ENCODE data around the gene PSD2. TPM values are rescaled to one million over a fixed set of nuclear protein-coding genes. Genes with fewer than 3 reads are reported as not detected.
"Not testable (repeated sequence)": the region's sequence is repeated elsewhere in the genome, so short reads cannot be mapped to it uniquely, and the experiment has no call there.

PSD2 gene
- total RNA-seq, 1 experiment from 2014 or later, result not detected

GRCh38 chr5:139789845-139790189, 5.8 kb upstream of the PSD2 start:
- H3K4me3 Mint-ChIP-seq (ENCODE audit: low read depth, unreplicated experiment), result no peak overlapping the region
- no TSS peak for BruUV-seq (replicated peaks)
- peaks cover 5% of the 10 kb centered on the region for H3K36me3 Mint-ChIP-seq (ENCODE audit: insufficient read depth, unreplicated experiment)
- CTCF ChIA-PET, result interaction anchor here (1.4 to 4.3 kb wide), 3 partner anchors 14 to 179 kb away, joined by 5 to 102 read pairs (median 8); no protein-coding TSS in a partner anchor
- no peaks in the 10 kb centered on the region for H3K4me1 Mint-ChIP-seq (ENCODE audit: low read depth, unreplicated experiment)
- H3K27ac Mint-ChIP-seq (ENCODE audit: unreplicated experiment), result no peak overlapping the region
- DNase-seq, result no peak
- no peaks in the 10 kb centered on the region for H3K9me3 Mint-ChIP-seq (ENCODE audit: low read depth, unreplicated experiment)
- H3K27me3 Mint-ChIP-seq (ENCODE audit: unreplicated experiment), result peaks cover 75% of the 10 kb centered on the region
- intact Hi-C loops (cut with micrococcal nuclease; ENCODE audit: unreplicated experiment), result no loop called here
- no peak for TF ChIP-seq CTCF (IDR thresholded peaks at IDR 0.05; ENCODE audit: unreplicated experiment)

- Mint-ChIP-seq H3K27me3 (ENCODE audit: unreplicated experiment) (peaks cover 81% of the 10 kb centered on the region), H3K27ac (ENCODE audit: unreplicated experiment) (no peak overlapping the region), H3K4me1 (ENCODE audit: low read depth, unreplicated experiment) (no peaks in the 10 kb centered on the region), H3K4me3 (ENCODE audit: low read depth, unreplicated experiment) (no peak overlapping the region), H3K9me3 (ENCODE audit: low read depth, unreplicated experiment) (no peaks in the 10 kb centered on the region), H3K36me3 (ENCODE audit: insufficient read depth, unreplicated experiment) (peaks cover 5% of the 10 kb centered on the region)
- intact Hi-C loops (cut with micrococcal nuclease; ENCODE audit: unreplicated experiment), result no loop called here
- CTCF ChIA-PET, result interaction anchor here (0.6 to 2.2 kb wide), 3 partner anchors 17 to 305 kb away, joined by 6 to 8 read pairs (median 7); no protein-coding TSS in a partner anchor
- BruUV-seq (replicated peaks), result no TSS peak
- TF ChIP-seq CTCF (IDR thresholded peaks at IDR 0.05; ENCODE audit: unreplicated experiment), result no peak
- no peak for DNase-seq
Measured at GRCh38 chr5:139792218-139792617, 3.4 kb upstream of the PSD2 start.

GRCh38 chr5:139792655-139793054, 3.0 kb upstream of the PSD2 start:
- H3K4me3 Mint-ChIP-seq (ENCODE audit: low read depth, unreplicated experiment); BruUV-seq (replicated peaks); DNase-seq; H3K27ac Mint-ChIP-seq (ENCODE audit: unreplicated experiment); H3K9me3 Mint-ChIP-seq (ENCODE audit: low read depth, unreplicated experiment); H3K36me3 Mint-ChIP-seq (ENCODE audit: insufficient read depth, unreplicated experiment); intact Hi-C loops (cut with micrococcal nuclease; ENCODE audit: unreplicated experiment); H3K4me1 Mint-ChIP-seq (ENCODE audit: low read depth, unreplicated experiment): not testable (repeated sequence)
- CTCF ChIA-PET, result interaction anchor here (0.6 to 1.9 kb wide), 3 partner anchors 51 to 305 kb away, joined by 3 to 7 read pairs (median 6); no protein-coding TSS in a partner anchor
- H3K27me3 Mint-ChIP-seq (ENCODE audit: unreplicated experiment), result peaks cover 85% of the 10 kb centered on the region

- Mint-ChIP-seq H3K27me3 (ENCODE audit: unreplicated experiment) (peaks cover 95% of the 10 kb centered on the region), H3K4me3 (ENCODE audit: low read depth, unreplicated experiment) (peak overlapping the region; percentile 25), H3K36me3 (ENCODE audit: insufficient read depth, unreplicated experiment) (no peaks in the 10 kb centered on the region), H3K9me3 (ENCODE audit: low read depth, unreplicated experiment) (no peaks in the 10 kb centered on the region), H3K4me1 (ENCODE audit: low read depth, unreplicated experiment) (no peaks in the 10 kb centered on the region), H3K27ac (ENCODE audit: unreplicated experiment) (no peak overlapping the region)
- DNase-seq, result no peak
- BruUV-seq (replicated peaks), result no TSS peak
- CTCF ChIA-PET, result interaction anchor here (0.5 kb wide), 1 partner anchor 186 kb away, joined by 6 read pairs; no protein-coding TSS in a partner anchor
- intact Hi-C loops (cut with micrococcal nuclease; ENCODE audit: unreplicated experiment), result no loop called here
- no peak for TF ChIP-seq CTCF (IDR thresholded peaks at IDR 0.05; ENCODE audit: unreplicated experiment)
Measured at GRCh38 chr5:139794067-139794846, 1.4 kb upstream of the PSD2 start.

Data from Calu3 (cell line).